GM23248 (cell line): ENCODE data around the gene AARS1.
"Not testable (repeated sequence)": the region's sequence is repeated elsewhere in the genome, so short reads cannot be mapped to it uniquely, and the experiment has no call there.

Source experiments
- EZH2 ChIP-seq: fragments of 200-600 bp; sonication (generic); IDR thresholded peaks from 2 replicates; pipeline ENCODE4 v1.6.1; 2018; ENCODE audit warnings: antibody characterized with exemption, mild to moderate bottlenecking; ENCODE audit not compliant: insufficient read depth, poor library complexity, severe bottlenecking
- EZH2phosphoT487 ChIP-seq: fragments of 200-600 bp; sonication (generic); IDR thresholded peaks from 2 replicates; pipeline ENCODE4 v1.6.1; 2018; ENCODE audit warnings: antibody characterized with exemption, moderate library complexity, mild to moderate bottlenecking, low read depth; ENCODE audit not compliant: insufficient read depth

GRCh38 chr16:70223216-70223615, 66.1 kb downstream of the AARS1 start:
- TF ChIP-seq EZH2, EZH2phosphoT487: not testable (repeated sequence)
